ENCODE results near the gene FREM3.

DNA sequence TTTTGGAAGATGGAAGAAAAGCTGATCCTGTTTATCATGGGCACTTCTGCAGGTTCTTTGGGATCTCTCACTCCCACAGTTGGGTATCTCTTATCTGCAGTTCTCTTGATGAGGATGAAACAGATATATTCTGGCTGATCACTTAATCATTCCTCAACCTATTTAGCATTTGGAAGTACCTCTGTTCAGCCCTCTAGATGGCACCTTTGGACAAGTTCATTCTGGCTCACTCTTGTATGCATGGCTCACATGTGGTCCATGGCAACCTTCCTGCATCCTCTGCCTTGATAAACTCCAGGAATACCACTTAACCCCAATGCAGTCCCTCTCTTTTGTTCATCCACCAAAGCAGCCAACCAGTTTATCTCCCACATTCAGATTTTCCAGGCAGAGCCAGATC, 112.8 kb downstream of the FREM3 start:
- TF ChIP-seq, protein P1, sequence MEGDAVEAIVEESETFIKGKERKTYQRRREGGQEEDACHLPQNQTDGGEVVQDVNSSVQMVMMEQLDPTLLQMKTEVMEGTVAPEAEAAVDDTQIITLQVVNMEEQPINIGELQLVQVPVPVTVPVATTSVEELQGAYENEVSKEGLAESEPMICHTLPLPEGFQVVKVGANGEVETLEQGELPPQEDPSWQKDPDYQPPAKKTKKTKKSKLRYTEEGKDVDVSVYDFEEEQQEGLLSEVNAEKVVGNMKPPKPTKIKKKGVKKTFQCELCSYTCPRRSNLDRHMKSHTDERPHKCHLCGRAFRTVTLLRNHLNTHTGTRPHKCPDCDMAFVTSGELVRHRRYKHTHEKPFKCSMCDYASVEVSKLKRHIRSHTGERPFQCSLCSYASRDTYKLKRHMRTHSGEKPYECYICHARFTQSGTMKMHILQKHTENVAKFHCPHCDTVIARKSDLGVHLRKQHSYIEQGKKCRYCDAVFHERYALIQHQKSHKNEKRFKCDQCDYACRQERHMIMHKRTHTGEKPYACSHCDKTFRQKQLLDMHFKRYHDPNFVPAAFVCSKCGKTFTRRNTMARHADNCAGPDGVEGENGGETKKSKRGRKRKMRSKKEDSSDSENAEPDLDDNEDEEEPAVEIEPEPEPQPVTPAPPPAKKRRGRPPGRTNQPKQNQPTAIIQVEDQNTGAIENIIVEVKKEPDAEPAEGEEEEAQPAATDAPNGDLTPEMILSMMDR (IDR thresholded peaks at IDR 0.05; ENCODE audit: low read length), result peak; percentile 17
- no peak for TF ChIP-seq EZH2 (optimal IDR thresholded peaks at IDR 0.05; ENCODE audit: low read depth, low read length)

Data from MM.1S (cell line).